Measurements from ENCODE around the gene CNTRL.

CNTRL gene

GRCh38 chr9:121210536-121210935, 135.8 kb downstream of the CNTRL start:
- no peaks in the 10 kb centered on the region for H3K9me2 ChIP-seq (ENCODE audit: low read depth, low read length)
- no peaks in the 10 kb centered on the region for H4K20me1 ChIP-seq (ENCODE audit: insufficient read depth, low read length)
- no peak overlapping the region for H3K4me3 ChIP-seq (ENCODE audit: low read depth, low read length, poor library complexity, severe bottlenecking)
- H3K9ac ChIP-seq (ENCODE audit: low read length), result no peak overlapping the region
- H3K36me3 ChIP-seq (ENCODE audit: insufficient read depth, low read length), result no peaks in the 10 kb centered on the region
- H3K4me1 ChIP-seq (ENCODE audit: insufficient read depth, low read length, severe bottlenecking), result peaks cover 28% of the 10 kb centered on the region
- no peak overlapping the region for H3K27ac ChIP-seq (ENCODE audit: low read depth, low read length, poor library complexity, severe bottlenecking)
- no peaks in the 10 kb centered on the region for H3K27me3 ChIP-seq (ENCODE audit: insufficient read depth, low read length)
- 0 out of 2 replicates have a peak, but pooled peaks cover 4% of the 10 kb centered on the region for H3F3A ChIP-seq (ENCODE audit: insufficient read depth, low read length)
- no peak overlapping the region for H2AFZ ChIP-seq (ENCODE audit: low read length)
- no peaks in the 10 kb centered on the region for H3K79me2 ChIP-seq (ENCODE audit: insufficient read depth, low read length)
- H3K9me3 ChIP-seq (ENCODE audit: low read length), result no peaks in the 10 kb centered on the region
- no peak overlapping the region for H3K4me2 ChIP-seq (ENCODE audit: low read length)
- TF ChIP-seq EZH2 (IDR thresholded peaks at IDR 0.05; ENCODE audit: borderline replicate concordance, low read length), result no peak
- TF ChIP-seq, protein P1, sequence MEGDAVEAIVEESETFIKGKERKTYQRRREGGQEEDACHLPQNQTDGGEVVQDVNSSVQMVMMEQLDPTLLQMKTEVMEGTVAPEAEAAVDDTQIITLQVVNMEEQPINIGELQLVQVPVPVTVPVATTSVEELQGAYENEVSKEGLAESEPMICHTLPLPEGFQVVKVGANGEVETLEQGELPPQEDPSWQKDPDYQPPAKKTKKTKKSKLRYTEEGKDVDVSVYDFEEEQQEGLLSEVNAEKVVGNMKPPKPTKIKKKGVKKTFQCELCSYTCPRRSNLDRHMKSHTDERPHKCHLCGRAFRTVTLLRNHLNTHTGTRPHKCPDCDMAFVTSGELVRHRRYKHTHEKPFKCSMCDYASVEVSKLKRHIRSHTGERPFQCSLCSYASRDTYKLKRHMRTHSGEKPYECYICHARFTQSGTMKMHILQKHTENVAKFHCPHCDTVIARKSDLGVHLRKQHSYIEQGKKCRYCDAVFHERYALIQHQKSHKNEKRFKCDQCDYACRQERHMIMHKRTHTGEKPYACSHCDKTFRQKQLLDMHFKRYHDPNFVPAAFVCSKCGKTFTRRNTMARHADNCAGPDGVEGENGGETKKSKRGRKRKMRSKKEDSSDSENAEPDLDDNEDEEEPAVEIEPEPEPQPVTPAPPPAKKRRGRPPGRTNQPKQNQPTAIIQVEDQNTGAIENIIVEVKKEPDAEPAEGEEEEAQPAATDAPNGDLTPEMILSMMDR (IDR thresholded peaks at IDR 0.05; ENCODE audit: low read length), result no peak

DNA sequence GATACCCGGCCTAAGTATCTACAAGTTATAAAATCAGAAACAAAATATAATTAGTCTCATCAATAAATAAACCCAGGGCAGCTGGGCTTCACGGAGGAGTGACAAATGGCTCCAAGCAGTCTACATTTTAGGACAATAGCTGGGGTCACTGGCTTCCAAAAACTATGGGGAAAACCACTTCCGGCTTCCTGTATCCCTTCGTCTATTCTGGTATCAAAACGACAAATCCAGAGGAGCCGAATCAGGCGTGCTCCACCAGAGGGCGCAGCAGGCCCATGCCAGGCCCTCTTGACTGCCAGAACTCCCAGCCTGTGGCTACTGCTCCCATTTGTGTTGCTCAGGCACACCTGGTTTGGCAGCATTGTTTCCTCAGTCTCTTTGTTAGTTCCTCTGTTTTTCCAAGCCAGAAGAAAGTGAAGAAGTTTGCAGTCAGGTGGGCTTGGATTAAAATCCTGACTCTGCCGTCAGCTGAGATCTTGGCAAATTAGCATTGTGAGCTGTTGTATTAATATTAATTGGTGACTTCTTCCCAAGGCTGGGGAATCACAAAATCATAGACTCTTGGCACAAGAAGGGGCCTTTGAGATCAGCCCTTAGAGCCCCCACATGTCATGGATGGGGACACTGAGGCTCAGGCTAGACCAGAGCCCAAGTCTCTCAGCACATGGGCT, 138.5 kb downstream of the CNTRL start:
- TF ChIP-seq, protein P1 (IDR thresholded peaks at IDR 0.05; ENCODE audit: low read length), result peak; percentile 97
- TF ChIP-seq EZH2 (IDR thresholded peaks at IDR 0.05; ENCODE audit: borderline replicate concordance, low read length), result no peak
- Histone ChIP-seq H4K20me1 (ENCODE audit: insufficient read depth, low read length) (no peaks in the 10 kb centered on the region), H3K79me2 (ENCODE audit: insufficient read depth, low read length) (no peaks in the 10 kb centered on the region), H3K4me1 (ENCODE audit: insufficient read depth, low read length, severe bottlenecking) (peaks cover 8% of the 10 kb centered on the region), H3F3A (ENCODE audit: insufficient read depth, low read length) (no peaks in the 10 kb centered on the region), H3K27ac (ENCODE audit: low read depth, low read length, poor library complexity, severe bottlenecking) (no peak overlapping the region), H3K9me3 (ENCODE audit: low read length) (no peaks in the 10 kb centered on the region), H3K4me3 (ENCODE audit: low read depth, low read length, poor library complexity, severe bottlenecking) (no peak overlapping the region), H2AFZ (ENCODE audit: low read length) (peak overlapping the region; percentile 45; the same call in 1 of the 2 replicates), H3K9ac (ENCODE audit: low read length) (no peak overlapping the region), H3K36me3 (ENCODE audit: insufficient read depth, low read length) (no peaks in the 10 kb centered on the region), H3K9me2 (ENCODE audit: low read depth, low read length) (no peaks in the 10 kb centered on the region), H3K4me2 (ENCODE audit: low read length) (peak overlapping the region; percentile 44), H3K27me3 (ENCODE audit: insufficient read depth, low read length) (no peaks in the 10 kb centered on the region)

GRCh38 chr9:121214005-121214404, 139.2 kb downstream of the CNTRL start:
- Histone ChIP-seq H3K9me3 (ENCODE audit: low read length) (no peaks in the 10 kb centered on the region), H3F3A (ENCODE audit: insufficient read depth, low read length) (no peaks in the 10 kb centered on the region), H3K9me2 (ENCODE audit: low read depth, low read length) (no peaks in the 10 kb centered on the region), H2AFZ (ENCODE audit: low read length) (no peak overlapping the region), H3K36me3 (ENCODE audit: insufficient read depth, low read length) (no peaks in the 10 kb centered on the region), H3K79me2 (ENCODE audit: insufficient read depth, low read length) (no peaks in the 10 kb centered on the region), H3K4me1 (ENCODE audit: insufficient read depth, low read length, severe bottlenecking) (peaks cover 8% of the 10 kb centered on the region), H3K27ac (ENCODE audit: low read depth, low read length, poor library complexity, severe bottlenecking) (no peak overlapping the region), H3K27me3 (ENCODE audit: insufficient read depth, low read length) (no peaks in the 10 kb centered on the region), H4K20me1 (ENCODE audit: insufficient read depth, low read length) (no peaks in the 10 kb centered on the region), H3K4me3 (ENCODE audit: low read depth, low read length, poor library complexity, severe bottlenecking) (no peak overlapping the region), H3K4me2 (ENCODE audit: low read length) (no peak overlapping the region), H3K9ac (ENCODE audit: low read length) (no peak overlapping the region)
- no peak for TF ChIP-seq EZH2 (IDR thresholded peaks at IDR 0.05; ENCODE audit: borderline replicate concordance, low read length)
- TF ChIP-seq, protein P1 (IDR thresholded peaks at IDR 0.05; ENCODE audit: low read length), result no peak

Measured in OCI-LY1 (cell line).